Measurements from ENCODE around the gene PRSS58. TPM values are rescaled to one million over a fixed set of nuclear protein-coding genes. Genes with fewer than 3 reads are reported as not detected.

Gene PRSS58
- total RNA-seq, 1 donor from 2014 or later: not detected

DNA sequence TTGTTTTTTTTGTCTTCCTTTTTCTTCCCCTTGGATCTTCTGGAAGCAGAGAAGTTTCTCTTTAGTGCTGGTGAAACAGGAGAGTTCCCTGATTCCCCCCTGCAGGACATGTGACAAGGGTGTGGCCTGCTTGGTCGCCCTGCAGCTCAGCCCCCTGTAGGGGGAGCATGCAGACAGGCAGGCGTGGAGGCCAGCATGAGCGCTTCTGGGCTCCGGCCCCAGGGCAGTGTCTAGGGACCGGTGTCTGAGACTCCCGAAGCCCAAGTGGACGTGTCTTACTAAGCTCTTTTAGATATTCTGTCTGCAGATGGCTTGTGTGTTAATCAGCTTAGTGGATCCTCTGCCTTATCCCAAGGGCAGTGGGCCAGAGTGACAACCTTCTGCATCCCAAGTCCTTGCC lies 26.1 kb downstream of the PRSS58 start:
- intact Hi-C loops (cut with DNase I): no loop called here
- DNase-seq (ENCODE audit: low spot score): no peak

GRCh38 chr7:142228537-142229104 lies 29.2 kb downstream of the PRSS58 start:
- DNase-seq (ENCODE audit: low spot score): no peak
- intact Hi-C loops (cut with DNase I): no loop called here

Other genes with a start within 250 kb of the PRSS58 start
- gene MGAM2, start 146.3 kb downstream of the PRSS58 start, total RNA-seq: 0.08 TPM

Data from cardiac septum (tissue), 1 donor.